Limb (tissue), 2 donors: ENCODE results near the gene PTK6.
A peak's percentile ranks its signal among the peaks of the same experiment; 100 is the strongest.

Source experiments
- DNase-seq, 2 donors: peaks; one replicate each; pipeline ENCODE4 v3.0.0-alpha.2; 2016; ENCODE audit errors: extremely low spot score in 2 of 2

PTK6 gene

GRCh38 chr20:63508072-63508768, 29.0 kb downstream of the PTK6 start:
- DNase-seq, result no peak

GRCh38 chr20:63507083-63507743, 30.0 kb downstream of the PTK6 start:
- DNase-seq, result no peak

GRCh38 chr20:63505723-63506122, 31.5 kb downstream of the PTK6 start:
- no peak for DNase-seq

- DNase-seq, result no peak
Measured at GRCh38 chr20:63505281-63505680, 31.9 kb downstream of the PTK6 start.

- DNase-seq, result no peak
Measured at GRCh38 chr20:63504642-63505041, 32.5 kb downstream of the PTK6 start.

GRCh38 chr20:63503524-63503923, 33.7 kb downstream of the PTK6 start:
- DNase-seq, result no peak

- DNase-seq, result peak in 1 of 2 donors; percentile 46
Measured at GRCh38 chr20:63502671-63503172, 34.5 kb downstream of the PTK6 start.

- DNase-seq, result peak in 1 of 2 donors; percentile 74
Measured at GRCh38 chr20:63501818-63502670, 35.1 kb downstream of the PTK6 start.

GRCh38 chr20:63500902-63501817, 36.0 kb downstream of the PTK6 start:
- no peak for DNase-seq

- DNase-seq, result peak in 1 of 2 donors; percentile 38
Measured at GRCh38 chr20:63500151-63500901, 36.9 kb downstream of the PTK6 start.

GRCh38 chr20:63499338-63499969, 37.7 kb downstream of the PTK6 start:
- no peak for DNase-seq

- peak in 1 of 2 donors; percentile 79 for DNase-seq
Measured at GRCh38 chr20:63498960-63499337, 38.2 kb downstream of the PTK6 start, which contains the start of gene EEF1A2. EEF1A2 (minus strand) TSS chr20:63499083; CDS start chr20:63497763, 1,320 bp downstream.

- peak in 1 of 2 donors; percentile 47 for DNase-seq
Measured at GRCh38 chr20:63497946-63498935, 38.9 kb downstream of the PTK6 start.

GRCh38 chr20:63497138-63497945, 39.8 kb downstream of the PTK6 start:
- no peak for DNase-seq

GRCh38 chr20:63496596-63497120, 40.5 kb downstream of the PTK6 start:
- DNase-seq, result no peak

- peak in 1 of 2 donors; percentile 83 for DNase-seq
Measured at GRCh38 chr20:63495741-63496595, 41.2 kb downstream of the PTK6 start.
